Hepatocyte (in vitro differentiated cells): Measurements from ENCODE around the gene XRCC6.

Experiments
- EZH2phosphoT487 ChIP-seq: fragments of 200-600 bp; sonication (generic); IDR thresholded peaks from one replicate; pipeline ENCODE4 v1.6.1; 2018; ENCODE audit warnings: antibody characterized with exemption, mild to moderate bottlenecking, low read depth, moderate library complexity; ENCODE audit not compliant: unreplicated experiment, severe bottlenecking
- TF ChIP-seq, protein P1 (sequence below): fragments of 200-600 bp; sonication (generic); IDR thresholded peaks from 2 replicates; pipeline ENCODE4 v1.5.1; 2016; ENCODE audit warnings: antibody characterized with exemption, mild to moderate bottlenecking; ENCODE audit not compliant: poor library complexity

DNA sequence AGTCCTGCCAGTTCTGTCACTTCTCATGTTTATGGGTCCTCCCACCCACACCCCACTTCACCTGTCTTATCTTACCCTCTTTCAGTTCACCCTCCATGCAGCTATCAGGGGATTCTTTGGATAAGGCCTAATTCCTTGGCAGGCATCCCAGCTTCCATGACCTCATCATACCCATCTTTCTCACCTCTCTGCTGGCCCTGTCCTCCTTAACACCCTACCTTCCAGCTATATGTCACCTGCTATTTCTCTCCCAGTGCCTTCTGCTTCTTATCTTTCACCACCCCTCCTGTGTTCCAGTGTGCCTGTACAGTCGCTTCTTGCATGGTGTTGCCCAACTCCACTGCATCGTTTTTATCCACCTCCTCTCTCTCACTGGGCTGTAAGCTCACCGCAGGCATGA is 39.3 kb downstream of the XRCC6 start:
- TF ChIP-seq, protein P1, sequence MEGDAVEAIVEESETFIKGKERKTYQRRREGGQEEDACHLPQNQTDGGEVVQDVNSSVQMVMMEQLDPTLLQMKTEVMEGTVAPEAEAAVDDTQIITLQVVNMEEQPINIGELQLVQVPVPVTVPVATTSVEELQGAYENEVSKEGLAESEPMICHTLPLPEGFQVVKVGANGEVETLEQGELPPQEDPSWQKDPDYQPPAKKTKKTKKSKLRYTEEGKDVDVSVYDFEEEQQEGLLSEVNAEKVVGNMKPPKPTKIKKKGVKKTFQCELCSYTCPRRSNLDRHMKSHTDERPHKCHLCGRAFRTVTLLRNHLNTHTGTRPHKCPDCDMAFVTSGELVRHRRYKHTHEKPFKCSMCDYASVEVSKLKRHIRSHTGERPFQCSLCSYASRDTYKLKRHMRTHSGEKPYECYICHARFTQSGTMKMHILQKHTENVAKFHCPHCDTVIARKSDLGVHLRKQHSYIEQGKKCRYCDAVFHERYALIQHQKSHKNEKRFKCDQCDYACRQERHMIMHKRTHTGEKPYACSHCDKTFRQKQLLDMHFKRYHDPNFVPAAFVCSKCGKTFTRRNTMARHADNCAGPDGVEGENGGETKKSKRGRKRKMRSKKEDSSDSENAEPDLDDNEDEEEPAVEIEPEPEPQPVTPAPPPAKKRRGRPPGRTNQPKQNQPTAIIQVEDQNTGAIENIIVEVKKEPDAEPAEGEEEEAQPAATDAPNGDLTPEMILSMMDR = no peak
- no peak for TF ChIP-seq EZH2phosphoT487
